ENCODE measurements around the gene CAMK2G. TPM values are rescaled to one million over a fixed set of nuclear protein-coding genes. Genes with fewer than 3 reads are reported as not detected.

CAMK2G gene
- total and polyA plus RNA-seq, 2 experiments from 2014 or later: 30.6 to 34.1 TPM

GRCh38 chr10:73868655-73869195, 5.6 kb downstream of the CAMK2G start (continued):
- TF ChIP-seq, protein P1, sequence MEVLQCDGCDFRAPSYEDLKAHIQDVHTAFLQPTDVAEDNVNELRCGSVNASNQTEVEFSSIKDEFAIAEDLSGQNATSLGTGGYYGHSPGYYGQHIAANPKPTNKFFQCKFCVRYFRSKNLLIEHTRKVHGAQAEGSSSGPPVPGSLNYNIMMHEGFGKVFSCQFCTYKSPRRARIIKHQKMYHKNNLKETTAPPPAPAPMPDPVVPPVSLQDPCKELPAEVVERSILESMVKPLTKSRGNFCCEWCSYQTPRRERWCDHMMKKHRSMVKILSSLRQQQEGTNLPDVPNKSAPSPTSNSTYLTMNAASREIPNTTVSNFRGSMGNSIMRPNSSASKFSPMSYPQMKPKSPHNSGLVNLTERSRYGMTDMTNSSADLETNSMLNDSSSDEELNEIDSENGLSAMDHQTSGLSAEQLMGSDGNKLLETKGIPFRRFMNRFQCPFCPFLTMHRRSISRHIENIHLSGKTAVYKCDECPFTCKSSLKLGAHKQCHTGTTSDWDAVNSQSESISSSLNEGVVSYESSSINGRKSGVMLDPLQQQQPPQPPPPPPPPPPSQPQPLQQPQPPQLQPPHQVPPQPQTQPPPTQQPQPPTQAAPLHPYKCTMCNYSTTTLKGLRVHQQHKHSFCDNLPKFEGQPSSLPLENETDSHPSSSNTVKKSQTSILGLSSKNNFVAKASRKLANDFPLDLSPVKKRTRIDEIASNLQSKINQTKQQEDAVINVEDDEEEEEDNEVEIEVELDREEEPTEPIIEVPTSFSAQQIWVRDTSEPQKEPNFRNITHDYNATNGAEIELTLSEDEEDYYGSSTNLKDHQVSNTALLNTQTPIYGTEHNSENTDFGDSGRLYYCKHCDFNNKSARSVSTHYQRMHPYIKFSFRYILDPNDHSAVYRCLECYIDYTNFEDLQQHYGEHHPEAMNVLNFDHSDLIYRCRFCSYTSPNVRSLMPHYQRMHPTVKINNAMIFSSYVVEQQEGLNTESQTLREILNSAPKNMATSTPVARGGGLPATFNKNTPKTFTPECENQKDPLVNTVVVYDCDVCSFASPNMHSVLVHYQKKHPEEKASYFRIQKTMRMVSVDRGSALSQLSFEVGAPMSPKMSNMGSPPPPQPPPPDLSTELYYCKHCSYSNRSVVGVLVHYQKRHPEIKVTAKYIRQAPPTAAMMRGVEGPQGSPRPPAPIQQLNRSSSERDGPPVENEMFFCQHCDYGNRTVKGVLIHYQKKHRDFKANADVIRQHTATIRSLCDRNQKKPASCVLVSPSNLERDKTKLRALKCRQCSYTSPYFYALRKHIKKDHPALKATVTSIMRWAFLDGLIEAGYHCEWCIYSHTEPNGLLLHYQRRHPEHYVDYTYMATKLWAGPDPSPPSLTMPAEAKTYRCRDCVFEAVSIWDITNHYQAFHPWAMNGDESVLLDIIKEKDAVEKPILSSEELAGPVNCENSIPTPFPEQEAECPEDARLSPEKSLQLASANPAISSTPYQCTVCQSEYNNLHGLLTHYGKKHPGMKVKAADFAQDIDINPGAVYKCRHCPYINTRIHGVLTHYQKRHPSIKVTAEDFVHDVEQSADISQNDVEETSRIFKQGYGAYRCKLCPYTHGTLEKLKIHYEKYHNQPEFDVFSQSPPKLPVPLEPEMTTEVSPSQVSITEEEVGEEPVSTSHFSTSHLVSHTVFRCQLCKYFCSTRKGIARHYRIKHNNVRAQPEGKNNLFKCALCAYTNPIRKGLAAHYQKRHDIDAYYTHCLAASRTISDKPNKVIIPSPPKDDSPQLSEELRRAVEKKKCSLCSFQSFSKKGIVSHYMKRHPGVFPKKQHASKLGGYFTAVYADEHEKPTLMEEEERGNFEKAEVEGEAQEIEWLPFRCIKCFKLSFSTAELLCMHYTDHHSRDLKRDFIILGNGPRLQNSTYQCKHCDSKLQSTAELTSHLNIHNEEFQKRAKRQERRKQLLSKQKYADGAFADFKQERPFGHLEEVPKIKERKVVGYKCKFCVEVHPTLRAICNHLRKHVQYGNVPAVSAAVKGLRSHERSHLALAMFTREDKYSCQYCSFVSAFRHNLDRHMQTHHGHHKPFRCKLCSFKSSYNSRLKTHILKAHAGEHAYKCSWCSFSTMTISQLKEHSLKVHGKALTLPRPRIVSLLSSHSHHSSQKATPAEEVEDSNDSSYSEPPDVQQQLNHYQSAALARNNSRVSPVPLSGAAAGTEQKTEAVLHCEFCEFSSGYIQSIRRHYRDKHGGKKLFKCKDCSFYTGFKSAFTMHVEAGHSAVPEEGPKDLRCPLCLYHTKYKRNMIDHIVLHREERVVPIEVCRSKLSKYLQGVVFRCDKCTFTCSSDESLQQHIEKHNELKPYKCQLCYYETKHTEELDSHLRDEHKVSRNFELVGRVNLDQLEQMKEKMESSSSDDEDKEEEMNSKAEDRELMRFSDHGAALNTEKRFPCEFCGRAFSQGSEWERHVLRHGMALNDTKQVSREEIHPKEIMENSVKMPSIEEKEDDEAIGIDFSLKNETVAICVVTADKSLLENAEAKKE (CRISPR knock-in tag; IDR thresholded peaks at IDR 0.05): no peak
- TF ChIP-seq, protein P2, sequence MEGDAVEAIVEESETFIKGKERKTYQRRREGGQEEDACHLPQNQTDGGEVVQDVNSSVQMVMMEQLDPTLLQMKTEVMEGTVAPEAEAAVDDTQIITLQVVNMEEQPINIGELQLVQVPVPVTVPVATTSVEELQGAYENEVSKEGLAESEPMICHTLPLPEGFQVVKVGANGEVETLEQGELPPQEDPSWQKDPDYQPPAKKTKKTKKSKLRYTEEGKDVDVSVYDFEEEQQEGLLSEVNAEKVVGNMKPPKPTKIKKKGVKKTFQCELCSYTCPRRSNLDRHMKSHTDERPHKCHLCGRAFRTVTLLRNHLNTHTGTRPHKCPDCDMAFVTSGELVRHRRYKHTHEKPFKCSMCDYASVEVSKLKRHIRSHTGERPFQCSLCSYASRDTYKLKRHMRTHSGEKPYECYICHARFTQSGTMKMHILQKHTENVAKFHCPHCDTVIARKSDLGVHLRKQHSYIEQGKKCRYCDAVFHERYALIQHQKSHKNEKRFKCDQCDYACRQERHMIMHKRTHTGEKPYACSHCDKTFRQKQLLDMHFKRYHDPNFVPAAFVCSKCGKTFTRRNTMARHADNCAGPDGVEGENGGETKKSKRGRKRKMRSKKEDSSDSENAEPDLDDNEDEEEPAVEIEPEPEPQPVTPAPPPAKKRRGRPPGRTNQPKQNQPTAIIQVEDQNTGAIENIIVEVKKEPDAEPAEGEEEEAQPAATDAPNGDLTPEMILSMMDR (conservative IDR thresholded peaks at IDR 0.05; ENCODE audit: low read depth in 2 of 2): no peak

DNA sequence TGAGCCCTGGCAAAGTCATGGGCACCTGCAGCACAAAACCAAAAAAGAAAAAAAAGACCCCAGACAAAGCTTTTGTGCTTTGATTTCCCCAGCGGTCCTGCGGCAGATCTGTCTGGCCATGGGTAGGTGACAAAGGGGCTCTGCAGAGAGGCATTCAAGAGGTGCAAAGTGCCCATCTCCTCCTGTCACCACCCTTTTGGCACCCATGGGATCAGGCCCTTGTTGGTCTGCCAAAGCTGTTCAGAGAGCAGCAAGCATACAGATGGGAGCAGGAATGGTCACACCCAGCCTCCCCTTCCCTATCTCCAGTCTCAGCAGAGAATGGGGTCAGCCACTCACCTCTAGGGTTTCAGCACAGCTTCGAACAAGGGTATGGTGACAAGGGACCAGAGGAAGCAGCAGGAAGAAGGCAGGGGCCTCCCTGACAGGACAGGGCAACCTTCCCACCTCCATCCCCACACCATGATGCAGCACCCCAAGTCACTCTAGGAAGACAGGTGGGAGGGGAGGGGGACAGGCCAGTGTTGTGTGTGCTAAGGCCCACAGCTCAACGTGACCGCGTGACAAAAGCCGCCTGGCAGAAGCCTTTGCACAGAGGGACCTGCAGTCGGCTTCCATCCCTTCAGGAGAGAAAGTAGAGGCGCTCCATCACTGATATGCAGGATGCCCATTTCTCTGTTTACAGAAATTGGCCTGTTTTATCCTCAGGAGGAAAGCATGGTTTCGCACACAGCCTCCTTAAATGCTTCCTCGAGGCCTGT, 6.3 kb downstream of the CAMK2G start:
- Histone ChIP-seq H3K4me2 (peak overlapping the region; percentile 57; the same call in 1 of the 2 replicates), H3K27me3 (ENCODE audit: insufficient read depth) (no peaks in the 10 kb centered on the region), H3K4me1 (ENCODE audit: insufficient read depth) (peaks cover 15% of the 10 kb centered on the region; the same call in 1 of the 2 replicates), H2AFZ (no peak overlapping the region), H3K79me2 (replicated peaks; ENCODE audit: insufficient read depth) (peaks cover 77% of the 10 kb centered on the region), H4K20me1 (replicated peaks; ENCODE audit: insufficient read depth) (peaks cover 31% of the 10 kb centered on the region; the same call in 1 of the 2 replicates), H3K4me3 (no peak overlapping the region), H3K9me2 (ENCODE audit: insufficient read depth) (no peaks in the 10 kb centered on the region), H3K36me3 (ENCODE audit: insufficient read depth) (no peaks in the 10 kb centered on the region), H3K27ac (ENCODE audit: low read depth) (peak overlapping the region; percentile 89), H3F3A (replicated peaks; ENCODE audit: low read depth) (peaks cover 17% of the 10 kb centered on the region; the same call in 1 of the 2 replicates)
- H3K4me3 Mint-ChIP-seq: no peak overlapping the region; the same call in 2 of the 3 replicates
- peaks cover 57% of the 10 kb centered on the region for H3K36me3 Mint-ChIP-seq (ENCODE audit: low read depth)
- no peaks in the 10 kb centered on the region for H3K9me3 Mint-ChIP-seq
- peaks cover 43% of the 10 kb centered on the region for H3K4me1 Mint-ChIP-seq
- no peak for ATAC-seq
- TF ChIP-seq, protein P1 (CRISPR knock-in tag; IDR thresholded peaks at IDR 0.05): no peak
- TF ChIP-seq ZNF331 (CRISPR knock-in tag; IDR thresholded peaks at IDR 0.05; ENCODE audit: low read depth) (no peak), CREB1 (CRISPR knock-in tag; IDR thresholded peaks at IDR 0.05; ENCODE audit: low read depth) (no peak)
- no peak overlapping the region for H3K27ac Mint-ChIP-seq
- no peak for DNase-seq (ENCODE audit: low spot score)
- H3K27me3 Mint-ChIP-seq (ENCODE audit: insufficient read depth, low read depth, poor library complexity): peaks cover 14% of the 10 kb centered on the region

Data from GM23338 (cell line).